Liver (tissue), 9 donors: ENCODE results near the gene KLK15. TPM values are rescaled to one million over a fixed set of nuclear protein-coding genes. Genes with fewer than 3 reads are reported as not detected.

Source experiments
- DNase-seq: peaks from one replicate; pipeline ENCODE4 v3.0.0-alpha.2; 2017; ENCODE audit warnings: low spot score
- H3K27ac ChIP-seq, 2 donors: one replicate each; pipeline ENCODE4 v1.7.0; 2013; ENCODE audit warnings: inconsistent platforms in 2 of 2, low read length in 2 of 2, control low read depth in 1 of 2, low read depth in 1 of 2, mild to moderate bottlenecking in 1 of 2
- H3K27me3 ChIP-seq, 4 donors: one replicate each; pipeline versions ENCODE4 v1.6.1 to v1.7.0; 2013; ENCODE audit warnings: low read length in 3 of 4, inconsistent platforms in 1 of 4, mild to moderate bottlenecking in 1 of 4, moderate library complexity in 1 of 4; ENCODE audit not compliant: control insufficient read depth in 4 of 4, insufficient read depth in 4 of 4
- H3K36me3 ChIP-seq, 4 donors: one replicate each; pipeline versions ENCODE4 v1.6.1 to v1.7.0; 2013; ENCODE audit warnings: low read length in 3 of 4, mild to moderate bottlenecking in 3 of 4, low read depth in 1 of 4, moderate library complexity in 1 of 4; ENCODE audit not compliant: control insufficient read depth in 4 of 4, insufficient read depth in 3 of 4
- H3K4me1 ChIP-seq, 4 donors: one replicate each; pipeline versions ENCODE4 v1.6.1 to v1.7.0; 2013; ENCODE audit warnings: low read length in 3 of 4, mild to moderate bottlenecking in 3 of 4, moderate library complexity in 1 of 4; ENCODE audit not compliant: control insufficient read depth in 4 of 4, insufficient read depth in 4 of 4
- H3K4me3 ChIP-seq, 3 donors: one replicate each; pipeline versions ENCODE4 v1.6.1 to v1.7.0; 2013; ENCODE audit warnings: low read length in 3 of 3, control low read depth in 1 of 3, low read depth in 1 of 3, mild to moderate bottlenecking in 1 of 3
- H3K9ac ChIP-seq, 2 donors: one replicate each; pipeline ENCODE4 v1.7.0; 2013; ENCODE audit warnings: low read length in 2 of 2, mild to moderate bottlenecking in 2 of 2, moderate library complexity in 2 of 2, control low read depth in 1 of 2, low read depth in 1 of 2
- H3K9me3 ChIP-seq, 4 donors: one replicate each; pipeline versions ENCODE4 v1.6.1 to v1.7.0; 2013; ENCODE audit warnings: low read length in 3 of 4; ENCODE audit not compliant: control insufficient read depth in 4 of 4
- ATF3 ChIP-seq: IDR thresholded peaks from 2 replicates; pipeline ENCODE4 v1.6.1; 2016; ENCODE audit warnings: antibody characterized with exemption
- FOXA1 ChIP-seq: IDR thresholded peaks from 2 replicates; pipeline ENCODE4 v1.6.1; 2016; ENCODE audit warnings: antibody characterized with exemption
- GABPA ChIP-seq, 2 donors: IDR thresholded peaks in 1 of 2; conservative IDR thresholded peaks in 1 of 2; 2 replicates each; pipeline ENCODE4 v1.6.1; 2016; ENCODE audit warnings: antibody characterized with exemption in 2 of 2, mild to moderate bottlenecking in 1 of 2, moderate library complexity in 1 of 2
- HNF4A ChIP-seq, 2 donors: conservative IDR thresholded peaks; 2 replicates each; pipeline ENCODE4 v1.6.1; 2016; ENCODE audit warnings: antibody characterized with exemption in 2 of 2, mild to moderate bottlenecking in 2 of 2
- HNF4G ChIP-seq: IDR thresholded peaks from 2 replicates; pipeline ENCODE4 v1.6.1; 2016; ENCODE audit warnings: antibody characterized with exemption
- JUND ChIP-seq, 2 donors: IDR thresholded peaks; 2 replicates each; pipeline ENCODE4 v1.6.1; 2016; ENCODE audit warnings: antibody characterized with exemption in 2 of 2
- NR2F2 ChIP-seq: IDR thresholded peaks from 2 replicates; pipeline ENCODE4 v1.6.1; 2016; ENCODE audit warnings: antibody characterized with exemption
- RAD21 ChIP-seq, 2 donors: IDR thresholded peaks; 2 replicates each; pipeline ENCODE4 v1.6.1; 2016; ENCODE audit warnings: antibody characterized with exemption in 2 of 2, mild to moderate bottlenecking in 2 of 2
- REST ChIP-seq: IDR thresholded peaks from 2 replicates; pipeline ENCODE4 v1.6.1; 2016; ENCODE audit warnings: antibody characterized with exemption, mild to moderate bottlenecking
- RXRA ChIP-seq, 2 donors: IDR thresholded peaks; 2 replicates each; pipeline ENCODE4 v1.6.1; 2017 to 2018; ENCODE audit warnings: antibody characterized with exemption in 2 of 2, mild to moderate bottlenecking in 1 of 2
- SP1 ChIP-seq: IDR thresholded peaks from 2 replicates; pipeline ENCODE4 v1.6.1; 2018; ENCODE audit warnings: antibody characterized with exemption, mild to moderate bottlenecking
- TAF1 ChIP-seq: conservative IDR thresholded peaks from 2 replicates; pipeline ENCODE4 v1.6.1; 2016; ENCODE audit warnings: antibody characterized with exemption, mild to moderate bottlenecking
- YY1 ChIP-seq: IDR thresholded peaks from 2 replicates; pipeline ENCODE4 v1.6.1; 2016; ENCODE audit warnings: antibody characterized with exemption, mild to moderate bottlenecking
- ZBTB33 ChIP-seq: IDR thresholded peaks from 2 replicates; pipeline ENCODE4 v1.6.1; 2016; ENCODE audit warnings: antibody characterized with exemption
- WGBS: extraction: QIAGEN DNeasy Blood & Tissue Kit; methylation state at CpG from one replicate; pipeline ENCODE4 v1.1.7; 2013; 5-methylcytosine and 5-hydroxymethylcytosine counted together
- polyA plus RNA-seq, 2 donors: library from polyadenylated mRNA; stranded (reverse) in 1 of 2; unstranded in 1 of 2; fragments of 200-250 nt in 1 of 2; fragments of >200 nt in 1 of 2; fragmentation: Nextera tagmentation in 1 of 2; extraction: Ambion mirVana in 1 of 2; gene quantifications; one replicate each; pipeline versions ENCODE4 v1.2.1 to v1.2.3, GENCODE V29; 2013 to 2015
- total RNA-seq, 2 donors: library from RNA; depleted of rRNA; stranded (reverse); fragments of >200 nt; gene quantifications; one replicate each; pipeline ENCODE4 v1.2.3, GENCODE V29; 2014
- TF ChIP-seq, protein P1 (sequence below): fragments of 150-350 bp; IDR thresholded peaks from 2 replicates; pipeline ENCODE4 v1.5.1; 2017; ENCODE audit warnings: improper control_type of control experiment, low read depth, low read length; ENCODE audit not compliant: missing input control
- TF ChIP-seq, protein P2 (sequence below): IDR thresholded peaks from 2 replicates; pipeline ENCODE4 v1.6.1; 2016; ENCODE audit warnings: antibody characterized with exemption
- donor health status: healthy.
- donor health status: healthy.
- donor health status: healthy.
- donor health status: healthy.
- donor health status: healthy.

KLK15 gene
- total and polyA plus RNA-seq, 4 donors = not detected

- H3K4me1 ChIP-seq = no peaks in the 10 kb centered on the region
- 67% methylated on average over 4 of the region's 4 CpGs for WGBS
- H3K27ac ChIP-seq = no peak overlapping the region
- H3K9me3 ChIP-seq = no peaks in the 10 kb centered on the region
- no peak overlapping the region for H3K9ac ChIP-seq
- no peak overlapping the region for H3K4me3 ChIP-seq
- DNase-seq = no peak
- TF ChIP-seq ATF3 (no peak), FOXA1 (no peak), HNF4G (no peak), SP1 (no peak), GABPA (IDR thresholded peaks at IDR 0.05 in 1 of 2, conservative IDR thresholded peaks at IDR 0.05 in 1 of 2) (no peak), TAF1 (no peak), RAD21 (IDR thresholded peaks at IDR 0.05) (no peak), REST (no peak), HNF4A (conservative IDR thresholded peaks at IDR 0.05) (no peak)
- TF ChIP-seq, protein P1, sequence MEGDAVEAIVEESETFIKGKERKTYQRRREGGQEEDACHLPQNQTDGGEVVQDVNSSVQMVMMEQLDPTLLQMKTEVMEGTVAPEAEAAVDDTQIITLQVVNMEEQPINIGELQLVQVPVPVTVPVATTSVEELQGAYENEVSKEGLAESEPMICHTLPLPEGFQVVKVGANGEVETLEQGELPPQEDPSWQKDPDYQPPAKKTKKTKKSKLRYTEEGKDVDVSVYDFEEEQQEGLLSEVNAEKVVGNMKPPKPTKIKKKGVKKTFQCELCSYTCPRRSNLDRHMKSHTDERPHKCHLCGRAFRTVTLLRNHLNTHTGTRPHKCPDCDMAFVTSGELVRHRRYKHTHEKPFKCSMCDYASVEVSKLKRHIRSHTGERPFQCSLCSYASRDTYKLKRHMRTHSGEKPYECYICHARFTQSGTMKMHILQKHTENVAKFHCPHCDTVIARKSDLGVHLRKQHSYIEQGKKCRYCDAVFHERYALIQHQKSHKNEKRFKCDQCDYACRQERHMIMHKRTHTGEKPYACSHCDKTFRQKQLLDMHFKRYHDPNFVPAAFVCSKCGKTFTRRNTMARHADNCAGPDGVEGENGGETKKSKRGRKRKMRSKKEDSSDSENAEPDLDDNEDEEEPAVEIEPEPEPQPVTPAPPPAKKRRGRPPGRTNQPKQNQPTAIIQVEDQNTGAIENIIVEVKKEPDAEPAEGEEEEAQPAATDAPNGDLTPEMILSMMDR = no peak
- TF ChIP-seq, protein P2, sequence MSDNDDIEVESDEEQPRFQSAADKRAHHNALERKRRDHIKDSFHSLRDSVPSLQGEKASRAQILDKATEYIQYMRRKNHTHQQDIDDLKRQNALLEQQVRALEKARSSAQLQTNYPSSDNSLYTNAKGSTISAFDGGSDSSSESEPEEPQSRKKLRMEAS = no peak
- H3K27me3 ChIP-seq = peaks cover 0 to 5% (median 1%) of the 10 kb centered on the region in 4 donors
- H3K36me3 ChIP-seq = no peaks in the 10 kb centered on the region
Measured at GRCh38 chr19:50851620-50852019, 18.2 kb upstream of the KLK15 start.

GRCh38 chr19:50850738-50851137, 17.4 kb upstream of the KLK15 start:
- peaks cover 0 to 3% (median 1%) of the 10 kb centered on the region in 4 donors for H3K27me3 ChIP-seq
- WGBS = 37% methylated on average over 3 of the region's 3 CpGs
- H3K4me3 ChIP-seq = no peak overlapping the region
- TF ChIP-seq NR2F2 (no peak), GABPA (IDR thresholded peaks at IDR 0.05 in 1 of 2, conservative IDR thresholded peaks at IDR 0.05 in 1 of 2) (no peak), YY1 (no peak), HNF4G (no peak), REST (no peak), RAD21 (IDR thresholded peaks at IDR 0.05) (no peak), TAF1 (no peak), JUND (IDR thresholded peaks at IDR 0.05) (no peak), ZBTB33 (no peak), ATF3 (no peak), RXRA (IDR thresholded peaks at IDR 0.05) (no peak), HNF4A (conservative IDR thresholded peaks at IDR 0.05) (no peak)
- H3K9me3 ChIP-seq = no peaks in the 10 kb centered on the region
- no peaks in the 10 kb centered on the region for H3K36me3 ChIP-seq
- no peak for DNase-seq
- no peaks in the 10 kb centered on the region for H3K4me1 ChIP-seq
- H3K27ac ChIP-seq = no peak overlapping the region
- no peak overlapping the region for H3K9ac ChIP-seq
